ENCODE data around the gene PCDHGC5.

PCDHGC5 gene

DNA sequence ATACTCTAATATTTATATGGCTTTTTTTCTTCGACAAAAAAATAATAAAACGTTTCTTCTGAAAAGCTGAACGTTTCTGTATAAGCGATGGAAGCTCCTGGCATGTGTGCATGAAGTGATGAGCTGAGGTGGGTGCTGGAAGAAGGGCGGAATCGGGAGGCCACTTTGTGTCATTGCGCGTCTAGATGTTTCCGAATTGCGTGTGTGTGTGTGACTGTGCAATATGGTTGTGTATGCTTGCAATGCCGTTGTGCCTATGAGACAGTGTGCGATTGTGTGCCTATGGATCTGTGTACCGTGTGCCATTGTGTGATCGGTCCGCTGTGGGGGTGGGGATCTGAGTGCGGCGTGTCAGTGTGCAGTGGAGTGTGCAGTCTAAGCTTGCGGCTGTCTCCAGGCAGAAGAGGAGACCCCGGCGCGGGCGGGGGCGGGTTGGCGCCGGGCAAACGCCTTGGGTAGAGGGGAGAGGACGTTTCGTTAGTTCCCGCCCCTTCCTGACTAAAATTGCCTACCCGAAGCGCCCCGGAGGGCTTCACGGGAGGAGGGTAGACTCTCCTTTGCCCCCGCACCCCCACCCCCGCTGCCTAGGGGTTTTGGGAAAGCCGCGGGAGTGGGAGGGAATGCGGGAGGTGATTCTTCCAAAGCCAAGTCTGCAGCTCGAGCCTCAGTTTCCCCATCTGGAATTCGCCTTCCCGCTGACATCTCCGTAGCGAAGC, 24.2 kb downstream of the PCDHGC5 start:
- Histone ChIP-seq H3K27ac (ENCODE audit: low read length) (no peak overlapping the region), H3K4me1 (ENCODE audit: control insufficient read depth, insufficient read depth, low read length) (peaks cover 3% of the 10 kb centered on the region), H3K36me3 (ENCODE audit: control insufficient read depth, insufficient read depth, low read length) (peaks cover 7% of the 10 kb centered on the region; the same call in 1 of the 2 replicates), H3K27me3 (ENCODE audit: control insufficient read depth, insufficient read depth, low read length) (no peaks in the 10 kb centered on the region), H3K9me3 (ENCODE audit: control insufficient read depth, insufficient read depth, low read length) (no peaks in the 10 kb centered on the region), H3K4me3 (ENCODE audit: low read length) (peak overlapping the region; percentile 55; the same call in 1 of the 2 replicates)
- no CpG with 5 or more reads among the region's 43 CpGs for WGBS (ENCODE audit: insufficient coverage, insufficient read length)
- DNase-seq (ENCODE audit: low read depth, low spot score) = no peak

GRCh38 chr5:141513627-141514329, 24.9 kb downstream of the PCDHGC5 start:
- DNase-seq (ENCODE audit: low read depth, low spot score) = no peak
- H3K9me3 ChIP-seq (ENCODE audit: control insufficient read depth, insufficient read depth, low read length) = no peaks in the 10 kb centered on the region
- peaks cover 7% of the 10 kb centered on the region; the same call in 1 of the 2 replicates for H3K36me3 ChIP-seq (ENCODE audit: control insufficient read depth, insufficient read depth, low read length)
- H3K4me1 ChIP-seq (ENCODE audit: control insufficient read depth, insufficient read depth, low read length) = peaks cover 3% of the 10 kb centered on the region
- peak overlapping the region; percentile 55; the same call in 1 of the 2 replicates for H3K4me3 ChIP-seq (ENCODE audit: low read length)
- WGBS (ENCODE audit: insufficient coverage, insufficient read length) = no CpG with 5 or more reads among the region's 29 CpGs
- H3K27me3 ChIP-seq (ENCODE audit: control insufficient read depth, insufficient read depth, low read length) = no peaks in the 10 kb centered on the region
- no peak overlapping the region for H3K27ac ChIP-seq (ENCODE audit: low read length)

GRCh38 chr5:141514330-141515133, 25.7 kb downstream of the PCDHGC5 start:
- Histone ChIP-seq H3K27me3 (ENCODE audit: control insufficient read depth, insufficient read depth, low read length) (no peaks in the 10 kb centered on the region), H3K4me3 (ENCODE audit: low read length) (no peak overlapping the region), H3K4me1 (ENCODE audit: control insufficient read depth, insufficient read depth, low read length) (peaks cover 3% of the 10 kb centered on the region), H3K9me3 (ENCODE audit: control insufficient read depth, insufficient read depth, low read length) (no peaks in the 10 kb centered on the region), H3K36me3 (ENCODE audit: control insufficient read depth, insufficient read depth, low read length) (peaks cover 7% of the 10 kb centered on the region; the same call in 1 of the 2 replicates), H3K27ac (ENCODE audit: low read length) (no peak overlapping the region)
- no CpG with 5 or more reads among the region's 6 CpGs for WGBS (ENCODE audit: insufficient coverage, insufficient read length)
- no peak for DNase-seq (ENCODE audit: low read depth, low spot score)

DNA sequence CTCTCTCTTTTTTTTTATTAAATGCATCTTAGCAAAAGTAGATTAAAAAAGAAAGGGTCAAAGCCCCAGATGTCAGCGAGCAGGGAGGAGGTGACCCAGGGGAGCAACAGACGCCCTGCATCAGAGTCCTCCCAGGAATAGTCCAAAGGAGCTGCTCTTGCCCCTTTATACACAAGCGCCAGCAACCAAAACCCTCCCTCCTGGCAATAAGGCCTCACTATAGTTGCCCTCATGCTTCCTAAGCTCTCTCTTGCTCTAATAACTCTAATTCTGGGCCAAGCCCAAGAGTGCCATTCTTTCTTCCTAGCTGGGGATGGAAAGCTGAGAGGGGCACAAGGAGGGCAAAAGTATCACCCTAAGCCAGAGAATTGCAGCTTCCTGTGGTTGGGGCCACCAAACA, 26.3 kb downstream of the PCDHGC5 start:
- Histone ChIP-seq H3K4me1 (ENCODE audit: control insufficient read depth, insufficient read depth, low read length) (peaks cover 3% of the 10 kb centered on the region), H3K9me3 (ENCODE audit: control insufficient read depth, insufficient read depth, low read length) (no peaks in the 10 kb centered on the region), H3K27ac (ENCODE audit: low read length) (no peak overlapping the region), H3K4me3 (ENCODE audit: low read length) (no peak overlapping the region), H3K27me3 (ENCODE audit: control insufficient read depth, insufficient read depth, low read length) (no peaks in the 10 kb centered on the region), H3K36me3 (ENCODE audit: control insufficient read depth, insufficient read depth, low read length) (peaks cover 7% of the 10 kb centered on the region; the same call in 1 of the 2 replicates)
- DNase-seq (ENCODE audit: low read depth, low spot score) = no peak
- no CpG with 5 or more reads among the region's 3 CpGs for WGBS (ENCODE audit: insufficient coverage, insufficient read length)

GRCh38 chr5:141515946-141516671, 27.2 kb downstream of the PCDHGC5 start:
- DNase-seq (ENCODE audit: low read depth, low spot score) = no peak

DNA sequence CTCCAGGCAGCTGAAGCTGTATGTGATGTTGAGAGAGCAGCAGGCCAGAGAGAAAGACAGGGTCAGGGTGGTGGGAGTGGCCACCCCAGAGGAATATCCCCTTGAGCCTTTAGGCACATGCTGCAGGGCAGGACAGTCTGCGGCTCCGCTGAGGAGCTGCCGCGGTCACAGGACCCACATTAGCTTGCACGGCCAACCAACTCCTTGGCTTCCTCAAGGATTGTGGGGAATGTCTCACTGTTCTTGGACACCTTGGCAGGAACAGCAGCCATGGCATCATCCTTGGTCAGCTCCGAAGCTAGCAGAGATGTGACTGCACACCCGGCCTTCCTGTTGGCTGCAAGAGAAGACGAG, 27.8 kb downstream of the PCDHGC5 start:
- Histone ChIP-seq H3K9me3 (ENCODE audit: control insufficient read depth, insufficient read depth, low read length) (no peaks in the 10 kb centered on the region), H3K36me3 (ENCODE audit: control insufficient read depth, insufficient read depth, low read length) (peaks cover 7% of the 10 kb centered on the region; the same call in 1 of the 2 replicates), H3K27ac (ENCODE audit: low read length) (no peak overlapping the region), H3K4me3 (ENCODE audit: low read length) (no peak overlapping the region), H3K27me3 (ENCODE audit: control insufficient read depth, insufficient read depth, low read length) (no peaks in the 10 kb centered on the region), H3K4me1 (ENCODE audit: control insufficient read depth, insufficient read depth, low read length) (peaks cover 3% of the 10 kb centered on the region; the same call in 1 of the 2 replicates)
- DNase-seq (ENCODE audit: low read depth, low spot score) = no peak
- no CpG with 5 or more reads among the region's 8 CpGs for WGBS (ENCODE audit: insufficient coverage, insufficient read length)

More at GRCh38 chr5:141515946-141516671, 27.2 kb downstream of the PCDHGC5 start:
- peaks cover 7% of the 10 kb centered on the region; the same call in 1 of the 2 replicates for H3K36me3 ChIP-seq (ENCODE audit: control insufficient read depth, insufficient read depth, low read length)
- WGBS (ENCODE audit: insufficient coverage, insufficient read length) = no CpG with 5 or more reads among the region's 4 CpGs
- H3K4me1 ChIP-seq (ENCODE audit: control insufficient read depth, insufficient read depth, low read length) = peaks cover 3% of the 10 kb centered on the region; the same call in 1 of the 2 replicates
- no peak overlapping the region for H3K27ac ChIP-seq (ENCODE audit: low read length)
- H3K9me3 ChIP-seq (ENCODE audit: control insufficient read depth, insufficient read depth, low read length) = no peaks in the 10 kb centered on the region
- H3K4me3 ChIP-seq (ENCODE audit: low read length) = no peak overlapping the region
- no peaks in the 10 kb centered on the region for H3K27me3 ChIP-seq (ENCODE audit: control insufficient read depth, insufficient read depth, low read length)

DNA sequence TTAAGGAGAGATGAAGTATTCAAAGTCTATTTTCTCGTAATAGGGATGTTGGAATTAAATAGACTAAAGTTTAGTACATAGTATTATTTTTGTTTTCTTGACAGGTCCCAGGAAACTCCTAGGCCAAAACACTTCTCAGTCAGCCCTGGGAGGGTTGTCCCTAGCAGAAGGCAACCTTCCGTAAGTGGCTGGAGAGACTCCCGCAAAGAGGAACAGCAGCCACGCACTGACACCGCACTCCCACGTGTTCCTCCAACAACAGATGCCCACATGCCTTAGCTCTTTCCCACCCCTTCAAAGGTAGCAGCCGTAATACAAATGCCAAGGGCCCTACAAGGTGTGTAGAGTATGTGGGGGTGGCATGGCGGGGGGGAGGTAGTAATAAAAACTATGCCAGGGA, 28.4 kb downstream of the PCDHGC5 start:
- H3K9me3 ChIP-seq (ENCODE audit: control insufficient read depth, insufficient read depth, low read length) = no peaks in the 10 kb centered on the region
- H3K4me3 ChIP-seq (ENCODE audit: low read length) = no peak overlapping the region
- H3K27ac ChIP-seq (ENCODE audit: low read length) = no peak overlapping the region
- peaks cover 3% of the 10 kb centered on the region; the same call in 1 of the 2 replicates for H3K4me1 ChIP-seq (ENCODE audit: control insufficient read depth, insufficient read depth, low read length)
- no CpG with 5 or more reads among the region's 8 CpGs for WGBS (ENCODE audit: insufficient coverage, insufficient read length)
- no peaks in the 10 kb centered on the region for H3K27me3 ChIP-seq (ENCODE audit: control insufficient read depth, insufficient read depth, low read length)
- H3K36me3 ChIP-seq (ENCODE audit: control insufficient read depth, insufficient read depth, low read length) = peaks cover 7% of the 10 kb centered on the region; the same call in 1 of the 2 replicates
- no peak for DNase-seq (ENCODE audit: low read depth, low spot score)

DNA sequence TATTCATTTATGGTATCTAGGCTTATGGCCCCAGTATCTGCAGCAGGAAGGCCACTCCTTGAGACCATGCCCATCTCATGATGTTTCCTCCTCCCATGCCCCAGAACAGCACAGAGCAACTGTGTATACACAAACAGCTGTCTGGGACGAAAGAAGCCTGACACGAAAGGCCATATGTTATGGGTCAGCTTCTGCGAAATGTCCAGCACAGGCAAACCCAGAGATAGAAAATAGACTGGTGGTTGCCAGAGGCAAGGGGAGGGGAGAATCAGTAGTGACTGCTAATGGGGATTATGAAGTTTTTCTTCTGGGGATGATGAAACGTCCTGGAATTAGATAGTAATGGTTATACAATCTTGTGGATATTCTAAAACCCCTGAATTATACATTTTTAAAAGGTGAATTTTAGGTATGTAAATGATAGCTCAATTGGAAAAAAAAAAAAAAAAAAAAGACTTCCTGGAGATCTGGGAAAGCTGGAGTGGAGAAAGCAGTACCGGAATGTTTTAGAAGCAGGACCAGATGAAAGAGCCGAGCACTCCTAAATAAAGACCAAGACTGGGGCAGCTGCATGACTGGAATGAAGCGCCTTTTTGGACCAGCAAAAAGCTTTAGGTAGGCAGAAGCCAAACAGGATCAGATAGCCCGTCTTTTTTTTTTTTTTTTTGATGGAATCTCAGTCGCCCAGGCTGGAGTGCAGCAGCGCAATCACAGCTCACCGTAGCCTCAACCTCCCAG, 29.2 kb downstream of the PCDHGC5 start:
- peaks cover 3% of the 10 kb centered on the region; the same call in 1 of the 2 replicates for H3K4me1 ChIP-seq (ENCODE audit: control insufficient read depth, insufficient read depth, low read length)
- H3K4me3 ChIP-seq (ENCODE audit: low read length) = no peak overlapping the region
- H3K27ac ChIP-seq (ENCODE audit: low read length) = no peak overlapping the region
- peaks cover 7% of the 10 kb centered on the region; the same call in 1 of the 2 replicates for H3K36me3 ChIP-seq (ENCODE audit: control insufficient read depth, insufficient read depth, low read length)
- DNase-seq (ENCODE audit: low read depth, low spot score) = no peak
- no peaks in the 10 kb centered on the region for H3K27me3 ChIP-seq (ENCODE audit: control insufficient read depth, insufficient read depth, low read length)
- WGBS (ENCODE audit: insufficient coverage, insufficient read length) = no CpG with 5 or more reads among the region's 11 CpGs
- H3K9me3 ChIP-seq (ENCODE audit: control insufficient read depth, insufficient read depth, low read length) = no peaks in the 10 kb centered on the region

DNA sequence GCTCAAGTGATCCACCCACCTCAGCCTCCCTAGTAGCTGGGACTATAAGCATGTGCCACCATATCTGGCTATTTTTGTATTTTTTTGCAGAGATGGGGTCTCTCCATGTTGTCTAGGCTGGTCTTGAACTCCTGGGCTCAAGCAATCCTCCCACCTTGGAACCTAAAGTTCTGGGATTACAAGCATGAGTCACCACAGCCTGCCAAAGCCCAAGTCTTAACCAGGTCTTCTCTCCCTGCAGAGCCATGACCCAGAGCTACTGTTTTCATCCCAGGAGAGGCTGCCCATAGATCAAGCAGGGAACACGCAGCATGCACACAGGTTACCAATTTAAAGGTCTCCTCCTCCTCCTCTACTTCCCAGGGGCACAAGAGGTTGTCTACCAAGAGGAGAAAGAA, 29.7 kb downstream of the PCDHGC5 start:
- no peaks in the 10 kb centered on the region for H3K9me3 ChIP-seq (ENCODE audit: control insufficient read depth, insufficient read depth, low read length)
- H3K27ac ChIP-seq (ENCODE audit: low read length) = no peak overlapping the region
- WGBS (ENCODE audit: insufficient coverage, insufficient read length) = no CpG with 5 or more reads among the region's 1 CpG
- no peak for DNase-seq (ENCODE audit: low read depth, low spot score)
- peaks cover 3% of the 10 kb centered on the region; the same call in 1 of the 2 replicates for H3K4me1 ChIP-seq (ENCODE audit: control insufficient read depth, insufficient read depth, low read length)
- no peak overlapping the region for H3K4me3 ChIP-seq (ENCODE audit: low read length)
- H3K27me3 ChIP-seq (ENCODE audit: control insufficient read depth, insufficient read depth, low read length) = no peaks in the 10 kb centered on the region
- peaks cover 7% of the 10 kb centered on the region; the same call in 1 of the 2 replicates for H3K36me3 ChIP-seq (ENCODE audit: control insufficient read depth, insufficient read depth, low read length)

Data from iPS DF 6.9 (cell line).